ENCODE results near the gene ZNF211.

DNA sequence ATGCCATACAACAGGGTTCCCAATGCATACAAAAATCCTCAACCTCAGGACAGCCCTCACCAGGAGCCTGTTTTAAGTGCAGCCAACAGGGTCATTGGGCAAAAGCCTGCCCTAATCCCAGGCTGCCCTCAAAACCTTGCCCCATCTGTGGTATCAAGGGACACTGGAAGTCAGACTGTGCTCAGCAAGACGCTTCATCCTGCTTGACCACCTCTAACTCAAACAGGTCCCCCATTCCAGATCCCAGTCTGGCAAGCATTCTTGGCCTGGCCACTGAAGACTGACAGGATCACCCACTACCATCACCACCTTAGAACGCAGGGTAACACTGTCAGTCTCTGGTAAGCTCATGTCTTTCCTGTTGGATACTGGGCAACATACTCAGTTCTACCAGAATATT lies 20.7 kb downstream of the ZNF211 start:
- TF ChIP-seq, protein P1, sequence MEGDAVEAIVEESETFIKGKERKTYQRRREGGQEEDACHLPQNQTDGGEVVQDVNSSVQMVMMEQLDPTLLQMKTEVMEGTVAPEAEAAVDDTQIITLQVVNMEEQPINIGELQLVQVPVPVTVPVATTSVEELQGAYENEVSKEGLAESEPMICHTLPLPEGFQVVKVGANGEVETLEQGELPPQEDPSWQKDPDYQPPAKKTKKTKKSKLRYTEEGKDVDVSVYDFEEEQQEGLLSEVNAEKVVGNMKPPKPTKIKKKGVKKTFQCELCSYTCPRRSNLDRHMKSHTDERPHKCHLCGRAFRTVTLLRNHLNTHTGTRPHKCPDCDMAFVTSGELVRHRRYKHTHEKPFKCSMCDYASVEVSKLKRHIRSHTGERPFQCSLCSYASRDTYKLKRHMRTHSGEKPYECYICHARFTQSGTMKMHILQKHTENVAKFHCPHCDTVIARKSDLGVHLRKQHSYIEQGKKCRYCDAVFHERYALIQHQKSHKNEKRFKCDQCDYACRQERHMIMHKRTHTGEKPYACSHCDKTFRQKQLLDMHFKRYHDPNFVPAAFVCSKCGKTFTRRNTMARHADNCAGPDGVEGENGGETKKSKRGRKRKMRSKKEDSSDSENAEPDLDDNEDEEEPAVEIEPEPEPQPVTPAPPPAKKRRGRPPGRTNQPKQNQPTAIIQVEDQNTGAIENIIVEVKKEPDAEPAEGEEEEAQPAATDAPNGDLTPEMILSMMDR (IDR thresholded peaks at IDR 0.05; ENCODE audit: low read depth, low read length) = no peak
- no peak for TF ChIP-seq EZH2phosphoT487 (IDR thresholded peaks at IDR 0.05; ENCODE audit: low read depth)
